GM10248 (cell line): ENCODE measurements around the gene ADAP1.

Experiments used
- CTCF ChIA-PET: fragments of 300-600 bp; sonication (Branson Sonifier 250); formaldehyde crosslinking; extraction: SDS; loops from one replicate; lab custom pipeline; 2021; ENCODE audit warnings: antibody characterized with exemption; lab: Yijun Ruan, JAX
- POLR2A ChIA-PET: fragments of 350-650 bp; sonication (Branson Sonifier 250); formaldehyde crosslinking; extraction: SDS; loops from one replicate; lab custom pipeline; 2020; ENCODE audit warnings: antibody characterized with exemption; lab: Yijun Ruan, JAX
- DNase-seq: peaks from one replicate; pipeline ENCODE4 v3.0.0; 2012; ENCODE audit errors: extremely low spot score
- CTCF ChIP-seq: IDR thresholded peaks from 2 replicates; pipeline ENCODE4 v1.5.1; 2012; ENCODE audit warnings: mild to moderate bottlenecking, low read depth; ENCODE audit errors: extremely low read depth, missing control alignments, control extremely low read depth

ADAP1 gene

GRCh38 chr7:970744-971143, 16.3 kb upstream of the ADAP1 start:
- ChIA-PET CTCF (interaction anchor here (1.3 to 2.2 kb wide), 2 partner anchors 95 to 205 kb away, joined by 3 to 6 read pairs; no protein-coding TSS in a partner anchor), POLR2A (no interaction called here)
- no peak for DNase-seq
- no peak for TF ChIP-seq CTCF

GRCh38 chr7:969403-969802, 14.9 kb upstream of the ADAP1 start:
- no peak for DNase-seq
- POLR2A ChIA-PET, result no interaction called here
- TF ChIP-seq CTCF, result no peak
- CTCF ChIA-PET, result interaction anchor here (1.3 kb wide), 1 partner anchor 96 kb away, joined by 3 read pairs; no protein-coding TSS in a partner anchor

GRCh38 chr7:968205-969105, 14.0 kb upstream of the ADAP1 start:
- ChIA-PET CTCF (interaction anchor here (0.8 to 1.8 kb wide), 2 partner anchors 13 to 20 kb away, joined by 3 to 6 read pairs; no protein-coding TSS in a partner anchor), POLR2A (no interaction called here)
- TF ChIP-seq CTCF, result no peak
- no peak for DNase-seq

- ChIA-PET CTCF (interaction anchor here (0.8 to 1.8 kb wide), 7 partner anchors 11 to 209 kb away, joined by 3 to 7 read pairs (median 3); no protein-coding TSS in a partner anchor), POLR2A (no interaction called here)
- no peak for TF ChIP-seq CTCF
- DNase-seq, result no peak
Observed at GRCh38 chr7:967361-968082, 13.0 kb upstream of the ADAP1 start.

- TF ChIP-seq CTCF, result no peak
- ChIA-PET POLR2A (interaction anchor here (0.7 to 1.0 kb wide), 2 partner anchors 123 to 1234 kb away, joined by 3 read pairs; no protein-coding TSS in a partner anchor), CTCF (interaction anchor here (1.2 to 1.8 kb wide), 7 partner anchors 11 to 211 kb away, joined by 3 to 7 read pairs (median 3); no protein-coding TSS in a partner anchor)
- DNase-seq, result no peak
Observed at GRCh38 chr7:966291-967069, 12.0 kb upstream of the ADAP1 start.
